ENCODE results near the gene CDH6. TPM values are rescaled to one million over a fixed set of nuclear protein-coding genes. Genes with fewer than 3 reads are reported as not detected.

Gene CDH6
- polyA plus RNA-seq, 1 of the 3 experiments (the other 2 are of a cell fraction), result 1.1 TPM

- Histone ChIP-seq H3K9me3 (no peaks in the 10 kb centered on the region), H3K27me3 (ENCODE audit: insufficient read depth) (no peaks in the 10 kb centered on the region), H2AFZ (ENCODE audit: low read depth) (no peak overlapping the region), H3K4me2 (no peak overlapping the region), H3K4me1 (ENCODE audit: control insufficient read depth in 1 of 2, insufficient read depth in 2 of 2, low read depth in 1 of 2, low read length in 1 of 2) (no peaks in the 10 kb centered on the region), H3K9me2 (no peaks in the 10 kb centered on the region), H3K9ac (no peak overlapping the region), H3K4me3 (ENCODE audit: low read depth in 2 of 2, low read length in 1 of 2) (no peak overlapping the region), H3K79me2 (ENCODE audit: insufficient read depth) (no peaks in the 10 kb centered on the region), H3F3A (replicated peaks; ENCODE audit: insufficient read depth) (no peaks in the 10 kb centered on the region), H4K20me1 (ENCODE audit: insufficient read depth) (no peaks in the 10 kb centered on the region), H3K36me3 (replicated peaks in 1 of 2; ENCODE audit: control insufficient read depth in 1 of 2, insufficient read depth in 2 of 2, low read length in 1 of 2) (no peaks in the 10 kb centered on the region), H3K27ac (ENCODE audit: low read depth in 2 of 2, low read length in 1 of 2) (no peak overlapping the region)
- ChIA-PET POLR2A (no interaction called here), CTCF (interaction anchor here (1.2 to 1.8 kb wide), 2 partner anchors 11 to 34 kb away, joined by 4 to 11 read pairs; no protein-coding TSS in a partner anchor)
- TF ChIP-seq GATA2 (CRISPR knock-in tag; IDR thresholded peaks at IDR 0.05) (no peak), FOXM1 (IDR thresholded peaks at IDR 0.05; ENCODE audit: low read depth) (no peak), RAD21 (IDR thresholded peaks at IDR 0.05; ENCODE audit: low read length) (no peak), TEAD4 (IDR thresholded peaks at IDR 0.05; ENCODE audit: borderline replicate concordance, insufficient read depth) (no peak), ZBTB33 (IDR thresholded peaks at IDR 0.05; ENCODE audit: borderline replicate concordance, low read depth) (no peak), SMC3 (IDR thresholded peaks at IDR 0.05; ENCODE audit: low read depth, low read length) (no peak), RXRA (IDR thresholded peaks at IDR 0.05; ENCODE audit: borderline replicate concordance, low read depth) (no peak), MAX (IDR thresholded peaks at IDR 0.05; ENCODE audit: low read depth) (no peak), POLR2AphosphoS5 (IDR thresholded peaks at IDR 0.05; ENCODE audit: low read depth, low read length) (no peak), FOXJ3 (CRISPR knock-in tag; IDR thresholded peaks at IDR 0.05) (no peak), YY1 (IDR thresholded peaks at IDR 0.05; ENCODE audit: low read depth) (no peak), GABPA (IDR thresholded peaks at IDR 0.05; ENCODE audit: low read depth) (no peak), PBX3 (IDR thresholded peaks at IDR 0.05) (no peak), IRF3 (IDR thresholded peaks at IDR 0.05; ENCODE audit: low read depth, low read length) (no peak), CTCF (IDR thresholded peaks at IDR 0.05) (no peak), CHD2 (IDR thresholded peaks at IDR 0.05; ENCODE audit: low read length, partially characterized antibody) (no peak), TCF12 (IDR thresholded peaks at IDR 0.05) (no peak), EP300 (IDR thresholded peaks at IDR 0.05; ENCODE audit: borderline replicate concordance in 1 of 2, low read depth in 1 of 2, low read length in 1 of 2) (no peak)
- no peak for DNase-seq
- WGBS (ENCODE audit: low lambda C conversion rate), result 20% methylated on average over 3 of the region's 3 CpGs
Observed at GRCh38 chr5:31221001-31221400, 27.5 kb downstream of the CDH6 start.
